IPS DF 6.9 (cell line): ENCODE data around the gene RNPS1.
A peak's percentile ranks its signal among the peaks of the same experiment; 100 is the strongest.

ENCODE experiments used
- DNase-seq: peaks from one replicate; pipeline ENCODE4 v3.0.0-alpha.2; 2013; ENCODE audit warnings: low read depth, low spot score
- H3K27ac ChIP-seq: one replicate; pipeline ENCODE4 v1.5.1; 2013; ENCODE audit warnings: low read length, control low read depth
- H3K27me3 ChIP-seq: 2 replicates; pipeline ENCODE4 v1.6.1; 2013; ENCODE audit warnings: mild to moderate bottlenecking, low read length; ENCODE audit not compliant: control insufficient read depth, insufficient read depth
- H3K36me3 ChIP-seq: 2 replicates; pipeline ENCODE4 v1.6.1; 2013; ENCODE audit warnings: low read length; ENCODE audit not compliant: control insufficient read depth, insufficient read depth
- H3K4me1 ChIP-seq: 2 replicates; pipeline ENCODE4 v1.6.1; 2013; ENCODE audit warnings: low read length; ENCODE audit not compliant: control insufficient read depth, insufficient read depth
- H3K4me3 ChIP-seq: 2 replicates; pipeline ENCODE4 v1.5.1; 2013; ENCODE audit warnings: mild to moderate bottlenecking, low read length
- H3K9me3 ChIP-seq: 2 replicates; pipeline ENCODE4 v1.6.1; 2013; ENCODE audit warnings: low read length, inconsistent platforms; ENCODE audit not compliant: control insufficient read depth, insufficient read depth
- WGBS: extraction: QIAGEN DNeasy Blood & Tissue Kit; methylation state at CpG from one replicate; pipeline ENCODE4 v1.1.7; 2013; ENCODE audit warnings: mixed read lengths, missing lambda C conversion rate; ENCODE audit not compliant: insufficient read length, insufficient coverage; 5-methylcytosine and 5-hydroxymethylcytosine counted together

RNPS1 gene

DNA sequence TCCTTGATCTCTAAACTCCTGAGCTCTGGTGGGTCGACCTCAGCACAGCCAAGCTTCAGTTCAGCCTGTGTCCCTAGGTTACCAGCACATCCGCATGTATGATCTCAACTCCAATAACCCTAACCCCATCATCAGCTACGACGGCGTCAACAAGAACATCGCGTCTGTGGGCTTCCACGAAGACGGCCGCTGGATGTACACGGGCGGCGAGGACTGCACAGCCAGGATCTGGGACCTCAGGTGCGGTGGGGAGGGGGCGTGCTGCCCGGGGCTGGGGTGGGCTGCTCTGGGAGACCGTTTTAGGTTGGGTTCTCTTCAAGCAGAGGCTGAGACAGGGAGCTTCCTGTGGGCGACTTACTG is 61.5 kb downstream of the RNPS1 start:
- no peaks in the 10 kb centered on the region for H3K9me3 ChIP-seq
- WGBS: no CpG with 5 or more reads among the region's 18 CpGs
- no peak overlapping the region; the same call in 1 of the 2 replicates for H3K4me3 ChIP-seq
- H3K27me3 ChIP-seq: no peaks in the 10 kb centered on the region
- no peak for DNase-seq
- H3K4me1 ChIP-seq: peaks cover 7% of the 10 kb centered on the region
- H3K27ac ChIP-seq: no peak overlapping the region
- H3K36me3 ChIP-seq: peaks cover 27% of the 10 kb centered on the region

DNA sequence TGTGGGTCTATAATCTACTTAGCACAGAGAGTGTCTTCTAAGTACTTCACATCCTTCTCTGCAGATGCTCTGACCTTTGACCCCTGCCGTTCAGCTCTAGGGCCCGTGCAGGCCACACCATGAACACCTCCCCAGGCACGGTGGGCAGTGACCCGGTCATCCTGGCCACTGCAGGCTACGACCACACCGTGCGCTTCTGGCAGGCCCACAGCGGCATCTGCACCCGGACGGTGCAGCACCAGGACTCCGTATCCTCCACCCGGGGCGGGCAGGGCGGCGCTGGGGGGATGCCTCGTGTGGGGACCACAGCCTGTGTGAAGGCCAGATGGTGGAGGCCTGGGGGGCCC is 62.0 kb downstream of the RNPS1 start:
- no peak for DNase-seq
- no CpG with 5 or more reads among the region's 16 CpGs for WGBS
- H3K9me3 ChIP-seq: no peaks in the 10 kb centered on the region
- H3K4me1 ChIP-seq: peaks cover 5% of the 10 kb centered on the region; the same call in 1 of the 2 replicates
- H3K36me3 ChIP-seq: peaks cover 27% of the 10 kb centered on the region
- no peaks in the 10 kb centered on the region for H3K27me3 ChIP-seq
- H3K27ac ChIP-seq: no peak overlapping the region
- peak overlapping the region; percentile 70 for H3K4me3 ChIP-seq

DNA sequence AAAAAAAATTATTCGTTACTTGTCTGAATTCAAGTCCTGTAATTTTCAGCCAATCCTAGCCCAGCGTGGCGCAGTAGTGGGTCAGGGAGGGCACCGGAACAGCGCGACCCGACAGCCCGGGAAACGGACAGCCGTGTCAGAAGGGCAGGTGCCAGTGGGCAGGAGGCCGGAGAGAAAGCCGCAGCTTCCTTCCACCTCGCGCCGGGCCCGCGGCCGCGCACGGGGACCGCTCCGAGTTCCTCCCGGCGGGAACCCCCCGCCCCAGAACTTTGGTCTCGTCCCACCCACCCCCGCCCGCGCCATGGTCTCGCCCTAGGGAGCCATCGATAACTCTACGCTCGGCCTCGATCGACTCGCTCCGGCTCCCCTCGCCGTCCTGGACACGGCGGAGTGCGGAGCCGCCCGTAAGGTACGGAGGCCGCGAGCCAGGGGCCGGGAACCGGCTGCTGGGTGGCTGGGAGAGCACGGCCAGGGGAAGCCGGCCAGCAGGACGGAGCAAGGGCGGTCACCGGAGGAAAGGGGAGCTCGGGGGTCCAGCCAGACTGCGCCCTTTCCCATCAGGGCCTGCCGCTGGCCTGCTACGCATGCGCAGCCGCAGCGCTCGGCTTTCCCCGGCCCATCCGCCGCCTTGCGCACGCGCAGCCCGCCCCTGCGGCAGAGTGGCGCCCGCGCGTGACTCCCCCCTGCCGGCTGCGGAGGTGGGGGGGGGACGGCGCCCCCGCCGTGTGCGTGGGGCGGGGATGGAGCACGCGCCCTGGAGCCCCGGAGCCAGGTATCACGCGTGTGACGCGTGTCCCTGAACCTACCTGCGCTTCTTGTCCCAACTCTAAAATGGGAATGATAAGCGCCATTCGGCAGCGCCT is 62.6 kb downstream of the RNPS1 start, which contains the start of gene MLST8:
MLST8 (plus strand) TSS at position 351 of the 863 bp plus-strand sequence. CDS start 632 bp downstream, outside the sequence.
- peaks cover 27% of the 10 kb centered on the region for H3K36me3 ChIP-seq
- no peaks in the 10 kb centered on the region for H3K27me3 ChIP-seq
- H3K4me1 ChIP-seq: peaks cover under 1% of the 10 kb centered on the region; the same call in 1 of the 2 replicates
- H3K27ac ChIP-seq: no peak within 1 kb of the TSS
- no peak for DNase-seq
- no peaks in the 10 kb centered on the region for H3K9me3 ChIP-seq
- no CpG with 5 or more reads among the region's 93 CpGs for WGBS
- H3K4me3 ChIP-seq: peak within 1 kb of the TSS; percentile 70

DNA sequence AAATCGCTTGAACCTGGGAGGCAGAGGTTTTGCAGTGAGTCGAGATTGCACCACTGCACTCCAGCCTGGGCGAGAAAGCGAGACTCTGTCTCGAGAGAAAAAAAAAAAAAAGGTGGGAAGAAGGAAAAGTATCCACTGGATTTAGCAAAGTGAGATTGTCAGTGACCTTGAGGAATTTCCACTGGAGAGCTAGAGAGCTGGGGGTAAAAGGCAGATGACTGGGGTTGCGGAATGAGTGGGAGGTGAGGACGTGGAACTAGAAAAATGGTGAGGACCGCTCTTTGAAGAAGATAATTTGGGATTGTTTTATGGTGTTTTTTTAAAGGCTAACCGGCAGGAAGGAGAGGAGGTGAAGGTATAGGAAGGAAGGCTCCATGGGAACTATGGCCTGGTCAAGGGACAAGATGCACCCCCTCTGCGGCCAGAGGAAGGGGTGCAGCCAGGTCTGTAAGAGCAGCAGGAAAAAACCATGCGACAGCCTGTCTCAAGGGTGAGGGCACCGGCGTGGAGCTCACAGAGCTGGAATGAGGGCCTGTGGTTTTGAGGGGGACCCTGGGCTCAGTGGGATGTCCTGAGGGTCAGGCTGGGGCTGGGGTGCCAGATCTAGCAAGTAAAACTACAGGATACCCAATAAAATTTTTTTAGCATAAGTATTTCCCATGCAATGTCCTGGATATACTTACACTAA is 63.4 kb downstream of the RNPS1 start:
- Histone ChIP-seq H3K36me3 (peaks cover 27% of the 10 kb centered on the region), H3K27ac (no peak overlapping the region), H3K27me3 (no peaks in the 10 kb centered on the region), H3K9me3 (no peaks in the 10 kb centered on the region), H3K4me1 (no peaks in the 10 kb centered on the region; the same call in 1 of the 2 replicates), H3K4me3 (peak overlapping the region; percentile 70; the same call in 1 of the 2 replicates)
- 100% methylated on average over 4 of the region's 13 CpGs for WGBS
- no peak for DNase-seq
